GM23338 (cell line): ENCODE measurements around the gene CDC73. TPM values are rescaled to one million over a fixed set of nuclear protein-coding genes. Genes with fewer than 3 reads are reported as not detected.

Experiments
- ATAC-seq: fragments of 200-7000 bp; cut with Tn5 transposase; 3 replicates; pipeline ENCODE4 v1.9.1; 2020
- DNase-seq: peaks from one replicate; pipeline ENCODE4 v3.0.0-alpha.2; 2015; ENCODE audit warnings: low spot score
- H2AFZ ChIP-seq: fragments of 200-600 bp; sonication (generic); 2 replicates; pipeline ENCODE4 v1.8.0; 2016; ENCODE audit warnings: antibody characterized with exemption, mild to moderate bottlenecking, moderate library complexity
- H3F3A ChIP-seq: fragments of 200-600 bp; sonication (generic); replicated peaks from 2 replicates; pipeline ENCODE4 v1.8.0; 2017; ENCODE audit warnings: antibody characterized with exemption, mixed run types, low read depth
- H3K27ac ChIP-seq: fragments of 200-600 bp; sonication (generic); 2 replicates; pipeline ENCODE4 v1.6.1; 2016; ENCODE audit warnings: low read depth
- H3K27me3 ChIP-seq: fragments of 200-600 bp; sonication (generic); 2 replicates; pipeline ENCODE4 v1.8.0; 2016; ENCODE audit warnings: mild to moderate bottlenecking, mixed run types, moderate library complexity; ENCODE audit not compliant: insufficient read depth
- H3K36me3 ChIP-seq: fragments of 200-600 bp; sonication (generic); 2 replicates; pipeline ENCODE4 v1.8.0; 2016; ENCODE audit warnings: mild to moderate bottlenecking; ENCODE audit not compliant: insufficient read depth
- H3K4me1 ChIP-seq: fragments of 200-600 bp; sonication (generic); 2 replicates; pipeline ENCODE4 v1.8.0; 2016; ENCODE audit warnings: mild to moderate bottlenecking, moderate library complexity; ENCODE audit not compliant: insufficient read depth
- H3K4me2 ChIP-seq: fragments of 200-600 bp; sonication (generic); 2 replicates; pipeline ENCODE4 v1.7.1; 2017; ENCODE audit warnings: mixed run types
- H3K4me3 ChIP-seq: fragments of 200-600 bp; sonication (generic); 2 replicates; pipeline ENCODE4 v1.6.1; 2016; ENCODE audit warnings: mixed run types
- H3K79me2 ChIP-seq: fragments of 200-600 bp; sonication (generic); replicated peaks from 2 replicates; pipeline ENCODE4 v1.8.0; 2017; ENCODE audit warnings: mild to moderate bottlenecking; ENCODE audit not compliant: insufficient read depth
- H3K9me2 ChIP-seq: fragments of 200-600 bp; sonication (generic); 2 replicates; pipeline ENCODE4 v1.8.0; 2017; ENCODE audit not compliant: insufficient read depth
- H4K20me1 ChIP-seq: fragments of 200-600 bp; sonication (generic); replicated peaks from 2 replicates; pipeline ENCODE4 v1.8.0; 2017; ENCODE audit warnings: mild to moderate bottlenecking; ENCODE audit not compliant: insufficient read depth
- H3K27ac Mint-ChIP-seq: 2 replicates; pipeline ENCODE4 v1.8.0; 2020; ENCODE audit warnings: inconsistent platforms, mild to moderate bottlenecking, moderate library complexity, mixed read lengths
- H3K27me3 Mint-ChIP-seq: 3 replicates; pipeline ENCODE4 v1.8.0; 2022; ENCODE audit warnings: low read depth, mild to moderate bottlenecking, moderate library complexity, mixed read lengths, inconsistent platforms; ENCODE audit not compliant: insufficient read depth, poor library complexity
- H3K36me3 Mint-ChIP-seq: 3 replicates; pipeline ENCODE4 v1.8.0; 2021; ENCODE audit warnings: low read depth, mild to moderate bottlenecking, inconsistent platforms, moderate library complexity, mixed read lengths
- H3K4me1 Mint-ChIP-seq: 3 replicates; pipeline ENCODE4 v1.8.0; 2020; ENCODE audit warnings: mild to moderate bottlenecking, inconsistent platforms, mixed read lengths
- H3K4me3 Mint-ChIP-seq: 3 replicates; pipeline ENCODE4 v1.8.0; 2021; ENCODE audit warnings: moderate library complexity, mild to moderate bottlenecking, inconsistent platforms, mixed read lengths
- H3K9me3 Mint-ChIP-seq: 3 replicates; pipeline ENCODE4 v1.8.0; 2020; ENCODE audit warnings: moderate library complexity, mild to moderate bottlenecking, inconsistent platforms, mixed read lengths
- CREB1 ChIP-seq: fragments of 250-450 bp; sonication (Bioruptor Pico); IDR thresholded peaks from 2 replicates; pipeline ENCODE4 v1.5.0; 2020; ENCODE audit warnings: low read depth, mild to moderate bottlenecking, moderate library complexity
- CTCF ChIP-seq, 2 experiments: fragments of 200-600 bp in 1 of 2; sonication (generic) in 1 of 2; conservative IDR thresholded peaks; 2 replicates each; pipeline versions ENCODE4 v1.5.1 to v1.6.1; 2016 to 2017; ENCODE audit warnings: antibody characterized with exemption in 2 of 2, low read depth in 2 of 2, mild to moderate bottlenecking in 2 of 2, moderate library complexity in 1 of 2
- ETS1 ChIP-seq: IDR thresholded peaks from 2 replicates; pipeline ENCODE4 v1.6.1; 2016; ENCODE audit warnings: antibody characterized with exemption
- EZH2 ChIP-seq: fragments of 200-600 bp; sonication (generic); IDR thresholded peaks from one replicate; pipeline ENCODE4 v1.8.0; 2017; ENCODE audit warnings: antibody characterized with exemption, mild to moderate bottlenecking, low read depth; ENCODE audit not compliant: unreplicated experiment
- EZH2phosphoT487 ChIP-seq: fragments of 200-600 bp; sonication (generic); IDR thresholded peaks from one replicate; pipeline ENCODE4 v1.8.1; 2018; ENCODE audit warnings: antibody characterized with exemption; ENCODE audit not compliant: unreplicated experiment
- JUNB ChIP-seq: IDR thresholded peaks from one replicate; pipeline ENCODE4 v1.6.1; 2016; ENCODE audit warnings: antibody characterized with exemption; ENCODE audit not compliant: unreplicated experiment
- NANOG ChIP-seq: IDR thresholded peaks from 2 replicates; pipeline ENCODE4 v1.6.1; 2016; ENCODE audit warnings: antibody characterized with exemption, borderline replicate concordance
- POLR2AphosphoS5 ChIP-seq: IDR thresholded peaks from 2 replicates; pipeline ENCODE4 v1.6.1; 2016; ENCODE audit warnings: antibody characterized with exemption, low read depth
- REST ChIP-seq: IDR thresholded peaks from one replicate; pipeline ENCODE4 v1.6.1; 2018; ENCODE audit warnings: antibody characterized with exemption; ENCODE audit not compliant: unreplicated experiment
- STAT1 ChIP-seq: IDR thresholded peaks from one replicate; pipeline ENCODE4 v1.6.1; 2016; ENCODE audit warnings: antibody characterized with exemption; ENCODE audit not compliant: unreplicated experiment
- ZNF114 ChIP-seq: fragments of 250-450 bp; sonication (Bioruptor Pico); IDR thresholded peaks from 2 replicates; pipeline ENCODE4 v1.5.0; 2020; ENCODE audit warnings: mild to moderate bottlenecking, moderate library complexity
- ZNF331 ChIP-seq: fragments of 250-450 bp; sonication (Bioruptor Pico); IDR thresholded peaks from 2 replicates; pipeline ENCODE4 v1.5.0; 2020; ENCODE audit warnings: low read depth, mild to moderate bottlenecking, moderate library complexity
- ZNF462 ChIP-seq: fragments of 250-450 bp; sonication (Bioruptor Pico); IDR thresholded peaks from 2 replicates; pipeline ENCODE4 v1.5.0; 2020; ENCODE audit warnings: mild to moderate bottlenecking, moderate library complexity
- polyA plus RNA-seq: library from polyadenylated mRNA; unstranded; fragments of >200 nt; fragmentation: Nextera tagmentation; extraction: Ambion mirVana; gene quantifications from 2 replicates; pipeline ENCODE4 v1.2.1, GENCODE V29; 2016
- total RNA-seq: library from RNA; depleted of rRNA; stranded (reverse); fragments of >200 nt; shearing (Covaris generic); gene quantifications from 2 replicates; pipeline ENCODE4 v1.2.3, GENCODE V29; 2014

The CDC73 gene
- total and polyA plus RNA-seq, 2 experiments from 2014 or later, result 40.4 to 63.2 TPM

- no peak for DNase-seq
- H2AFZ ChIP-seq, result no peak overlapping the region
- TF ChIP-seq ZNF331 (CRISPR knock-in tag) (no peak), POLR2AphosphoS5 (no peak), STAT1 (no peak), ZNF114 (CRISPR knock-in tag) (no peak), CREB1 (no peak), ZNF462 (no peak), NANOG (no peak), EZH2 (no peak), CTCF (conservative IDR thresholded peaks at IDR 0.05; ENCODE audit: low read depth in 2 of 2) (no peak), JUNB (no peak), REST (no peak), ETS1 (no peak), EZH2phosphoT487 (no peak)
- no peaks in the 10 kb centered on the region for H3K27me3 ChIP-seq
- no peaks in the 10 kb centered on the region for H3K79me2 ChIP-seq
- H3K27ac ChIP-seq, result no peak overlapping the region
- H4K20me1 ChIP-seq, result no peaks in the 10 kb centered on the region
- H3K9me2 ChIP-seq, result no peaks in the 10 kb centered on the region
- no peaks in the 10 kb centered on the region for H3K27me3 Mint-ChIP-seq
- H3K4me3 ChIP-seq, result no peak overlapping the region
- H3K4me2 ChIP-seq, result no peak overlapping the region
- no peak overlapping the region for H3K4me3 Mint-ChIP-seq
- ATAC-seq, result no peak
- H3K36me3 ChIP-seq, result no peaks in the 10 kb centered on the region
- H3K36me3 Mint-ChIP-seq, result no peaks in the 10 kb centered on the region
- no peaks in the 10 kb centered on the region for H3K9me3 Mint-ChIP-seq
- H3F3A ChIP-seq, result no peaks in the 10 kb centered on the region
- H3K4me1 Mint-ChIP-seq, result peaks cover 4% of the 10 kb centered on the region; the same call in 2 of the 3 replicates
- H3K27ac Mint-ChIP-seq, result no peak overlapping the region
- no peaks in the 10 kb centered on the region for H3K4me1 ChIP-seq
Measured at GRCh38 chr1:193265716-193266115, 143.9 kb downstream of the CDC73 start.
